Measurements from ENCODE around the gene SH3BP5. TPM values are rescaled to one million over a fixed set of nuclear protein-coding genes. Genes with fewer than 3 reads are reported as not detected.

SH3BP5 gene
- total RNA-seq, 1 experiment from 2014 or later: 39.3 TPM

DNA sequence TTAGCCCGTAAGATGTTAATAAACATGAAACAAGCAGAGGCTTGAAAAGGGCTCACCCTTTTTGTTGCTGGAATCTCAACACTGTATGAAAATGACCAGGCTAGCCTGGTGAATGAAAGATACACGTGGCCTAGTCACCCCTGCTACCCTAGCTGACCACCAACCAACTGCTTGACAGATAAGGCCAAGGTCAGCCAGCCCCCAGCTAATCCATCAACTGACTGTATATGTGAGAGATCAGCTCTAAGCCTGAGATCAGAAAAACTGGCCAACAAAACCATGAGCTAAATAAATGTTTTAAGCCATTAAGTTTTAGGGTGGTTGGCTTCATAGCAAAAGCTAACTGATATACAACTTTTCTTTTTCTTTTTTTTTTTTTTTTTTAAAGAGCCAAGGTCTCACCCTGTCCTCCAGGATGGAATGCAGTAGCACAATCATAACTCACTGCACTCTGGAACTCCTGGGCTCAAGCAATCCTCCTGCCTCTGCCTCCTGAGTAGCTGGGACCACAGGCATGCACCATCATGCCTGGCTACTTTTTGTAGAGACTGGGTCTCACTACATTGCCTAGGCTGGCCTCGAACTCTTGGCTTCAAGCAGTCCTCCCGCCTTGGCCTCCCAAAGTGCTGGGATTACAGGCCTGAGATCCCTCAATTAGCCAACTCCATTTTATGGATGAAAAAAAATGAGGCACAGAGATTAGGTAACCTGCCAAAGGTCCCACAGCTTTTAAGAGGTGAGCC, 34.6 kb downstream of the SH3BP5 start:
- intact Hi-C loops (cut with micrococcal nuclease; ENCODE audit: unreplicated experiment): no loop called here
- Histone ChIP-seq H3K9me2 (ENCODE audit: insufficient read depth) (no peaks in the 10 kb centered on the region), H3F3A (ENCODE audit: insufficient read depth, low read depth) (peaks cover 42% of the 10 kb centered on the region), H3K36me3 (ENCODE audit: low read depth) (peaks cover 9% of the 10 kb centered on the region), H3K4me3 (no peak overlapping the region), H3K27ac (no peak overlapping the region), H4K20me1 (ENCODE audit: insufficient read depth) (no peaks in the 10 kb centered on the region; the same call in 1 of the 2 replicates), H3K79me2 (ENCODE audit: low read depth) (peaks cover 30% of the 10 kb centered on the region), H3K9me3 (ENCODE audit: insufficient read depth, low read depth) (no peaks in the 10 kb centered on the region), H3K4me1 (replicated peaks; ENCODE audit: insufficient read depth) (peaks cover 29% of the 10 kb centered on the region), H3K4me2 (no peak overlapping the region), H2AFZ (no peak overlapping the region), H3K27me3 (ENCODE audit: insufficient read depth, low read depth) (no peaks in the 10 kb centered on the region)
- ChIA-PET POLR2A (ENCODE audit: unreplicated experiment) (no interaction called here), CTCF (no interaction called here)
- no TSS peak for BruUV-seq (replicated peaks)
- TF ChIP-seq EZH2 (IDR thresholded peaks at IDR 0.05; ENCODE audit: low read depth): no peak
- TF ChIP-seq, protein P1, sequence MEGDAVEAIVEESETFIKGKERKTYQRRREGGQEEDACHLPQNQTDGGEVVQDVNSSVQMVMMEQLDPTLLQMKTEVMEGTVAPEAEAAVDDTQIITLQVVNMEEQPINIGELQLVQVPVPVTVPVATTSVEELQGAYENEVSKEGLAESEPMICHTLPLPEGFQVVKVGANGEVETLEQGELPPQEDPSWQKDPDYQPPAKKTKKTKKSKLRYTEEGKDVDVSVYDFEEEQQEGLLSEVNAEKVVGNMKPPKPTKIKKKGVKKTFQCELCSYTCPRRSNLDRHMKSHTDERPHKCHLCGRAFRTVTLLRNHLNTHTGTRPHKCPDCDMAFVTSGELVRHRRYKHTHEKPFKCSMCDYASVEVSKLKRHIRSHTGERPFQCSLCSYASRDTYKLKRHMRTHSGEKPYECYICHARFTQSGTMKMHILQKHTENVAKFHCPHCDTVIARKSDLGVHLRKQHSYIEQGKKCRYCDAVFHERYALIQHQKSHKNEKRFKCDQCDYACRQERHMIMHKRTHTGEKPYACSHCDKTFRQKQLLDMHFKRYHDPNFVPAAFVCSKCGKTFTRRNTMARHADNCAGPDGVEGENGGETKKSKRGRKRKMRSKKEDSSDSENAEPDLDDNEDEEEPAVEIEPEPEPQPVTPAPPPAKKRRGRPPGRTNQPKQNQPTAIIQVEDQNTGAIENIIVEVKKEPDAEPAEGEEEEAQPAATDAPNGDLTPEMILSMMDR (conservative IDR thresholded peaks at IDR 0.05): no peak
- no peak for DNase-seq

DNA sequence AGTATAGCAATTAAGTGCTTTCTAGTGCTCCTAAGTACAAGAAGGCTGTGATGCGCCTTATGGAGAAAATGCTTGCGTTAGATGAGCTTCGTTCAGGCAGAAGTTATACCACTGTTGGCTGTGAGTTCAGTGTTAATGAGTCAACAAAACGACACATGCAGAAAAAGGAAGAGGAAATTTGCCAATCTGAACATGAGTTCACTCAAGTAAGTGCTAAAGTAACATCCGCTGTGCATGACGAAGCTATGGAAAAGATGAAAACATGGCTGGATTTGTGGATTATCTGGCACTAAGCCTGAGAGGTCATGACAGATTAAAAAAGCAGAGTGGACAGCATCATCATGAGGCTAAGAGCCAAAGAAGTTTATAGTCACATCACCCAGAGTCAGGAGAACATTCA, 36.9 kb downstream of the SH3BP5 start:
- Histone ChIP-seq H3K4me1 (replicated peaks; ENCODE audit: insufficient read depth) (peaks cover 37% of the 10 kb centered on the region), H3K9me3 (ENCODE audit: insufficient read depth, low read depth) (no peaks in the 10 kb centered on the region), H4K20me1 (ENCODE audit: insufficient read depth) (no peaks in the 10 kb centered on the region; the same call in 1 of the 2 replicates), H3K27ac (no peak overlapping the region), H3K79me2 (ENCODE audit: low read depth) (peaks cover 46% of the 10 kb centered on the region), H2AFZ (no peak overlapping the region), H3K36me3 (ENCODE audit: low read depth) (peaks cover 3% of the 10 kb centered on the region; the same call in 1 of the 2 replicates), H3K27me3 (ENCODE audit: insufficient read depth, low read depth) (no peaks in the 10 kb centered on the region), H3K9me2 (ENCODE audit: insufficient read depth) (no peaks in the 10 kb centered on the region), H3K4me3 (no peak overlapping the region), H3F3A (ENCODE audit: insufficient read depth, low read depth) (peaks cover 42% of the 10 kb centered on the region), H3K4me2 (no peak overlapping the region)
- TF ChIP-seq, protein P1 (conservative IDR thresholded peaks at IDR 0.05): no peak
- TF ChIP-seq EZH2 (IDR thresholded peaks at IDR 0.05; ENCODE audit: low read depth): no peak
- CTCF ChIA-PET: no interaction called here
- intact Hi-C loops (cut with micrococcal nuclease; ENCODE audit: unreplicated experiment): no loop called here
- POLR2A ChIA-PET (ENCODE audit: unreplicated experiment): no interaction called here
- no peak for DNase-seq
- BruUV-seq (replicated peaks): no TSS peak

- no peak overlapping the region for H3K4me2 ChIP-seq
- no peak overlapping the region for H3K27ac ChIP-seq
- H3K9me3 ChIP-seq (ENCODE audit: insufficient read depth, low read depth): no peaks in the 10 kb centered on the region
- H3K27me3 ChIP-seq (ENCODE audit: insufficient read depth, low read depth): no peaks in the 10 kb centered on the region
- no TSS peak for BruUV-seq (replicated peaks)
- H3F3A ChIP-seq (ENCODE audit: insufficient read depth, low read depth): peaks cover 37% of the 10 kb centered on the region
- no peak overlapping the region for H3K4me3 ChIP-seq
- POLR2A ChIA-PET (ENCODE audit: unreplicated experiment): no interaction called here
- peaks cover 3% of the 10 kb centered on the region; the same call in 1 of the 2 replicates for H3K36me3 ChIP-seq (ENCODE audit: low read depth)
- intact Hi-C loops (cut with micrococcal nuclease; ENCODE audit: unreplicated experiment): no loop called here
- TF ChIP-seq, protein P1 (conservative IDR thresholded peaks at IDR 0.05): no peak
- TF ChIP-seq EZH2 (IDR thresholded peaks at IDR 0.05; ENCODE audit: low read depth): no peak
- H4K20me1 ChIP-seq (ENCODE audit: insufficient read depth): no peaks in the 10 kb centered on the region; the same call in 1 of the 2 replicates
- H3K9me2 ChIP-seq (ENCODE audit: insufficient read depth): no peaks in the 10 kb centered on the region
- peaks cover 44% of the 10 kb centered on the region for H3K79me2 ChIP-seq (ENCODE audit: low read depth)
- no peak overlapping the region for H2AFZ ChIP-seq
- peaks cover 31% of the 10 kb centered on the region for H3K4me1 ChIP-seq (replicated peaks; ENCODE audit: insufficient read depth)
- no peak for DNase-seq
- CTCF ChIA-PET: no interaction called here
These were observed 37.5 kb downstream of the SH3BP5 start for GRCh38 chr3:15294929-15295328.
